Activated naive CD8-positive, alpha-beta T cell treated with anti-CD3 and anti-CD28 coated beads for 36 hours (primary cell): ENCODE results near the gene STN1. TPM values are rescaled to one million over a fixed set of nuclear protein-coding genes. Genes with fewer than 3 reads are reported as not detected.

Source experiments
- total RNA-seq, 2 experiments: library from RNA; stranded (reverse); gene quantifications; one replicate each; pipeline ENCODE4 v1.2.3, GENCODE V29; 2021

The STN1 gene
- total RNA-seq, 2 experiments from 2014 or later: 25.4 to 25.5 TPM

Other genes starting within 250 kb of the STN1 start
- 10 to 100 TPM; 10.2 to 10.9 TPM for gene SH3PXD2A, start 62.6 kb downstream of the STN1 start, total RNA-seq
- gene SLK, start 49.0 kb upstream of the STN1 start, total RNA-seq: 10 to 100 TPM; 20.4 to 22.6 TPM
- gene COL17A1, start 167.7 kb upstream of the STN1 start, total RNA-seq: not detected
- 10 to 100 TPM; 17.6 to 19.6 TPM for gene SFR1, start 204.0 kb upstream of the STN1 start, total RNA-seq